GM13976 (cell line): Measurements from ENCODE around the gene PRRX2.

Experiments used
- DNase-seq: peaks from one replicate; pipeline ENCODE4 v3.0.0; 2012; ENCODE audit warnings: low spot score
- CTCF ChIP-seq: IDR thresholded peaks from 2 replicates; pipeline ENCODE4 v1.5.1; 2012; ENCODE audit warnings: borderline replicate concordance, mild to moderate bottlenecking; ENCODE audit not compliant: insufficient read depth; ENCODE audit errors: extremely low read depth, missing control alignments, control extremely low read depth
- in situ Hi-C: fragments of 300-500 bp; cut with MboI; formaldehyde crosslinking; loops from one replicate; pipeline ENCODE4 v1.12.0; 2022; ENCODE audit warnings: low sequenced_read_pairs, mixed read lengths, inconsistent platforms; ENCODE audit not compliant: unreplicated experiment

PRRX2 gene

DNA sequence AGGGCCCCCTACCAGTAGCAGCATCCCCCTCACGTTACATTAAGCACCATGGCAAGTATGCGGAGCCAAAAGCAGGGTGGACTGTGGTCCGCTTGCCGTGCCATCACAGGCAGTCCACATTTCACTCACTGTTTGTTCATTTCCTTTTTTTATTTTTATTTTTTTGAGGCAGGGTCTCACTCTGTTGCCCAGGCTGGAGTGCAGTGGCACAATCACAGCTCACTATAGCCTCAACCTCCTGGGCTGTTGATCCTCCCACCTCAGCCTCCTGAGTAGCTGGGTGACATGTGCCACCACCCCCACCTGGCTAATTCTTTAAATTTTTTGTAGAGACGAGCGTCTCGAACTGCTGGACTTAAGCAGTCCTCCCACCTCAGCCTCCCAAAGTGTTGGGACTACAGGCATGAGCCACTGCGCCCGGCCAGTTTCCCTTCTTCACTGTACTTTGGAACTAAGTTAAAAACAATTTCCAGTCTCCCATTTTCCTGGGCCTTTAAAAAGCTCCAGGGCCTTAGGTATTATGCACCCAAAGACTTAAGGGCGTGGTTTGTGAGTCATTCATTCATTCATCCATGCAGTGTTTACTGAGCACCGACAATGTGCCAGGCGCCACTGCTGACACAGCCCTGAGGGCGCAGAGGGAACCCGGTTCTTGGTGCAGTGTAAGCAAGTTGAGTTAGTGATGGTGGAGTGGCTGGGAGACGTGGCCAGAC, 19.9 kb downstream of the PRRX2 start:
- no peak for TF ChIP-seq CTCF
- in situ Hi-C loops, result no loop called here
- DNase-seq, result no peak

DNA sequence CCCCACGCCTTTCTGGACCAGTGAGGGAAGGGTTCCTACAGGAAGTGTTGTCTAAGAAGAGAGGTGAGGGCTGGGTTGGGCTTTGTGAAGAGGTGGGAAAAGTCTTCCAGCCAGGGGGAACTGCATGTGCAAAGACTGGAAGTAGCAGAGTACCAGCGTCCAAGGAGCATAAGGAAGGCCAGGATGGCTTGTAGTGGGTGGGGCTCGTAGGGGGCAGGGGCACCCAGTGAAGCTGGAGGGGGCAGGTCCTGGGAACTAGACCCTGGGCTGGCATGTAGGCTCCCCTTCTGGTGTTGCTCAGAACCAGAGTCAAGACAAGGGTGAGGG, 20.4 kb downstream of the PRRX2 start:
- in situ Hi-C loops, result no loop called here
- DNase-seq, result no peak
- TF ChIP-seq CTCF, result no peak

DNA sequence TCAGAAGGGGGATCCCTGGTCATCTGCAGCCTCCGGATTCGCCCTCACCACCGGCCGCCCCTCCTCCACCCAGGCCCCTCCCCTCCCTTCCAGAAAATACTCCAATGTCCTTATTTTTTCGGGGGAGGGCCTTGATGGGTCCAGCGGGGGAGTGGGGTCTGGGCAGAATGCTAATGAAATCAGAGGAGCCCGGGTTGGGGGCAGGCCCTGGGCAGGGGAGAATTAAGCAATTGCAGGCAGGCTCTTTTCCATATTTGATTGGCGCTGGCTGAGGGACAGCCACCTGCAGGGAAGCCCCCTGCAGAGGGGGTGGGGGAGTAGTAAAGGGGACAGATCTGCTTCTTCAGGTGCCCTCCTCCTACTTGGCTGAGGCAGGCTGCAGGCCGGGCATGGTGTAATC, 21.3 kb downstream of the PRRX2 start:
- in situ Hi-C loops, result no loop called here
- no peak for DNase-seq
- no peak for TF ChIP-seq CTCF

- no peak for DNase-seq
- in situ Hi-C loops, result no loop called here
Observed at GRCh38 chr9:129687391-129687790, 21.9 kb downstream of the PRRX2 start.

GRCh38 chr9:129688285-129689043, 23.0 kb downstream of the PRRX2 start:
- in situ Hi-C loops, result no loop called here
- DNase-seq, result no peak
- no peak for TF ChIP-seq CTCF

More at GRCh38 chr9:129687391-129687790, 21.9 kb downstream of the PRRX2 start:
- TF ChIP-seq CTCF, result no peak

GRCh38 chr9:129692534-129692933, 27.1 kb downstream of the PRRX2 start:
- in situ Hi-C loops, result no loop called here
- TF ChIP-seq CTCF, result no peak
- DNase-seq, result no peak
